H9 (cell line): Measurements from ENCODE around the gene ZNF638. TPM values are rescaled to one million over a fixed set of nuclear protein-coding genes. Genes with fewer than 3 reads are reported as not detected.

Experiments
- DNase-seq: peaks from one replicate; pipeline ENCODE4 v3.0.0-alpha.2; 2017
- H2AFZ ChIP-seq: one replicate; pipeline ENCODE4 v1.6.1; 2013; ENCODE audit warnings: mild to moderate bottlenecking, low read length, control low read depth, moderate library complexity
- H2AK5ac ChIP-seq: 2 replicates; pipeline ENCODE4 v1.6.1; 2013; ENCODE audit warnings: low read length, control low read depth, mixed read lengths; ENCODE audit not compliant: insufficient read length
- H2BK120ac ChIP-seq: one replicate; pipeline ENCODE4 v1.6.1; 2013; ENCODE audit warnings: low read depth, mild to moderate bottlenecking, low read length, control low read depth, inconsistent platforms; ENCODE audit not compliant: poor library complexity, severe bottlenecking
- H2BK12ac ChIP-seq: 2 replicates; pipeline ENCODE4 v1.6.1; 2013; ENCODE audit warnings: low read length, control low read depth, mixed read lengths, low read depth; ENCODE audit not compliant: insufficient read length
- H2BK15ac ChIP-seq: 2 replicates; pipeline ENCODE4 v1.6.1; 2013; ENCODE audit warnings: low read depth, low read length, control low read depth
- H2BK20ac ChIP-seq: one replicate; pipeline ENCODE4 v1.6.1; 2013; ENCODE audit warnings: low read depth, mild to moderate bottlenecking, low read length, control low read depth, inconsistent platforms; ENCODE audit not compliant: poor library complexity, severe bottlenecking
- H2BK5ac ChIP-seq: 2 replicates; pipeline ENCODE4 v1.6.1; 2013; ENCODE audit warnings: low read length, control low read depth, mixed read lengths; ENCODE audit not compliant: insufficient read length
- H3K14ac ChIP-seq: 2 replicates; pipeline ENCODE4 v1.6.1; 2013; ENCODE audit warnings: low read length, control low read depth; ENCODE audit not compliant: insufficient read depth
- H3K18ac ChIP-seq: 2 replicates; pipeline ENCODE4 v1.6.1; 2013; ENCODE audit warnings: low read depth, mild to moderate bottlenecking, mixed read lengths, low read length, control low read depth; ENCODE audit not compliant: insufficient read length
- H3K23ac ChIP-seq: 2 replicates; pipeline ENCODE4 v1.6.1; 2013; ENCODE audit warnings: low read length, control low read depth, mixed read lengths, low read depth; ENCODE audit not compliant: insufficient read length
- H3K23me2 ChIP-seq: 2 replicates; pipeline ENCODE4 v1.6.1; 2013; ENCODE audit warnings: low read depth, mild to moderate bottlenecking, mixed read lengths, low read length, control low read depth; ENCODE audit not compliant: insufficient read length, poor library complexity, severe bottlenecking
- H3K27ac ChIP-seq: 2 replicates; pipeline ENCODE4 v1.5.1; 2013; ENCODE audit warnings: low read length, control low read depth, mixed read lengths, low read depth; ENCODE audit not compliant: insufficient read length
- H3K27me3 ChIP-seq: 2 replicates; pipeline ENCODE4 v1.6.1; 2013; ENCODE audit warnings: low read length, control low read depth, inconsistent platforms; ENCODE audit not compliant: insufficient read depth
- H3K4ac ChIP-seq: 2 replicates; pipeline ENCODE4 v1.6.1; 2013; ENCODE audit warnings: low read depth, mild to moderate bottlenecking, control low read depth, inconsistent platforms, low read length, moderate library complexity
- H3K4me1 ChIP-seq: 2 replicates; pipeline ENCODE4 v1.6.1; 2013; ENCODE audit warnings: low read length, control low read depth, inconsistent platforms; ENCODE audit not compliant: insufficient read depth
- H3K4me2 ChIP-seq: 2 replicates; pipeline ENCODE4 v1.6.1; 2013; ENCODE audit warnings: low read length, control low read depth, mixed read lengths; ENCODE audit not compliant: insufficient read length, insufficient read depth
- H3K56ac ChIP-seq: 2 replicates; pipeline ENCODE4 v1.6.1; 2013; ENCODE audit warnings: low read depth, mild to moderate bottlenecking, mixed read lengths, low read length, control low read depth; ENCODE audit not compliant: insufficient read length
- H3K79me1 ChIP-seq: 2 replicates; pipeline ENCODE4 v1.6.1; 2013; ENCODE audit warnings: low read depth, mild to moderate bottlenecking, moderate library complexity, low read length, control low read depth, inconsistent platforms; ENCODE audit not compliant: insufficient read depth, poor library complexity, severe bottlenecking
- H3K79me2 ChIP-seq: 2 replicates; pipeline ENCODE4 v1.6.1; 2013; ENCODE audit warnings: low read length, control low read depth, inconsistent platforms; ENCODE audit not compliant: insufficient read depth
- H3K9ac ChIP-seq: 2 replicates; pipeline ENCODE4 v1.6.1; 2013; ENCODE audit warnings: low read length, control low read depth, mixed read lengths; ENCODE audit not compliant: insufficient read length; ENCODE audit errors: extremely low read depth
- H3K9me3 ChIP-seq: one replicate; pipeline ENCODE4 v1.6.1; 2013; ENCODE audit warnings: low read depth, low read length, inconsistent platforms; ENCODE audit not compliant: control insufficient read depth
- H3T11ph ChIP-seq: one replicate; pipeline ENCODE4 v1.6.1; 2013; ENCODE audit warnings: mild to moderate bottlenecking, low read length, control low read depth, inconsistent platforms
- H4K20me1 ChIP-seq: one replicate; pipeline ENCODE4 v1.6.1; 2013; ENCODE audit not compliant: control insufficient read depth, insufficient read length, insufficient read depth
- H4K5ac ChIP-seq: 2 replicates; pipeline ENCODE4 v1.6.1; 2013; ENCODE audit warnings: low read depth, mild to moderate bottlenecking, mixed read lengths, low read length, control low read depth; ENCODE audit not compliant: insufficient read length
- H4K8ac ChIP-seq: replicated peaks from 2 replicates; pipeline ENCODE4 v1.6.1; 2013; ENCODE audit warnings: low read length, control low read depth, mixed read lengths, low read depth; ENCODE audit not compliant: insufficient read length
- H4K91ac ChIP-seq: 2 replicates; pipeline ENCODE4 v1.6.1; 2013; ENCODE audit warnings: low read depth, mild to moderate bottlenecking, moderate library complexity, mixed read lengths, low read length, control low read depth; ENCODE audit not compliant: insufficient read length
- H3K27ac Mint-ChIP-seq, 3 experiments: 2 replicates in 2 of 3; 3 replicates in 1 of 3; pipeline ENCODE4 v1.8.0; 2020 to 2021; ENCODE audit warnings: mixed read lengths in 3 of 3, mild to moderate bottlenecking in 1 of 3, moderate library complexity in 1 of 3
- H3K27me3 Mint-ChIP-seq: 2 replicates; pipeline ENCODE4 v1.8.0; 2021; ENCODE audit warnings: low read depth, mild to moderate bottlenecking, moderate library complexity, mixed read lengths
- H3K36me3 Mint-ChIP-seq, 3 experiments: 2 replicates in 2 of 3; 3 replicates in 1 of 3; pipeline ENCODE4 v1.8.0; 2020 to 2021; ENCODE audit warnings: low read depth in 3 of 3, mixed read lengths in 3 of 3; ENCODE audit not compliant: insufficient read depth in 1 of 3
- H3K4me1 Mint-ChIP-seq, 2 experiments: 2 replicates each; pipeline ENCODE4 v1.8.0; 2020; ENCODE audit warnings: mixed read lengths in 2 of 2
- H3K4me3 Mint-ChIP-seq, 2 experiments: 2 replicates in 1 of 2; 3 replicates in 1 of 2; pipeline ENCODE4 v1.8.0; 2020 to 2021; ENCODE audit warnings: mild to moderate bottlenecking in 2 of 2, mixed read lengths in 2 of 2, moderate library complexity in 1 of 2
- H3K9me3 Mint-ChIP-seq, 2 experiments: 2 replicates in 1 of 2; 3 replicates in 1 of 2; pipeline ENCODE4 v1.8.0; 2020; ENCODE audit warnings: mild to moderate bottlenecking in 2 of 2, mixed read lengths in 2 of 2, moderate library complexity in 1 of 2
- WGBS: extraction: QIAGEN DNeasy Blood & Tissue Kit; methylation state at CpG from one replicate; pipeline ENCODE4 v1.1.7; 2013; ENCODE audit warnings: missing lambda C conversion rate, low lambda C conversion rate, mixed read lengths; ENCODE audit not compliant: insufficient read length; ENCODE audit errors: extremely low coverage; 5-methylcytosine and 5-hydroxymethylcytosine counted together
- total RNA-seq: library from RNA; stranded (reverse); gene quantifications from 2 replicates; pipeline ENCODE4 v1.2.1, GENCODE V29; 2021
- TF ChIP-seq, protein P1 (sequence below): fragments of 200-600 bp; sonication (generic); conservative IDR thresholded peaks from 3 replicates; pipeline ENCODE4 v1.8.0; 2021; ENCODE audit warnings: antibody characterized with exemption, mild to moderate bottlenecking

Gene ZNF638
- total RNA-seq, 1 experiment from 2014 or later = 146 TPM

GRCh38 chr2:71285706-71286105, 45.9 kb upstream of the ZNF638 start:
- Histone ChIP-seq H4K5ac (no peak overlapping the region), H2BK15ac (no peak overlapping the region), H3K27me3 (no peaks in the 10 kb centered on the region), H3K4me2 (no peak overlapping the region), H3K18ac (no peak overlapping the region), H2AK5ac (no peak overlapping the region), H3K4ac (no peak overlapping the region), H3K79me1 (no peaks in the 10 kb centered on the region), H3K9me3 (no peaks in the 10 kb centered on the region), H2AFZ (no peak overlapping the region), H4K20me1 (no peaks in the 10 kb centered on the region), H3T11ph (no peak overlapping the region), H3K23ac (no peak overlapping the region), H3K4me1 (no peaks in the 10 kb centered on the region), H4K8ac (no peak overlapping the region), H4K91ac (no peak overlapping the region), H3K56ac (no peak overlapping the region), H3K23me2 (no peaks in the 10 kb centered on the region), H2BK120ac (no peak overlapping the region), H2BK5ac (no peak overlapping the region), H2BK20ac (no peak overlapping the region), H3K27ac (no peak overlapping the region), H3K14ac (no peak overlapping the region), H2BK12ac (no peak overlapping the region), H3K79me2 (no peaks in the 10 kb centered on the region; the same call in 1 of the 2 replicates), H3K9ac (no peak overlapping the region)
- TF ChIP-seq, protein P1, sequence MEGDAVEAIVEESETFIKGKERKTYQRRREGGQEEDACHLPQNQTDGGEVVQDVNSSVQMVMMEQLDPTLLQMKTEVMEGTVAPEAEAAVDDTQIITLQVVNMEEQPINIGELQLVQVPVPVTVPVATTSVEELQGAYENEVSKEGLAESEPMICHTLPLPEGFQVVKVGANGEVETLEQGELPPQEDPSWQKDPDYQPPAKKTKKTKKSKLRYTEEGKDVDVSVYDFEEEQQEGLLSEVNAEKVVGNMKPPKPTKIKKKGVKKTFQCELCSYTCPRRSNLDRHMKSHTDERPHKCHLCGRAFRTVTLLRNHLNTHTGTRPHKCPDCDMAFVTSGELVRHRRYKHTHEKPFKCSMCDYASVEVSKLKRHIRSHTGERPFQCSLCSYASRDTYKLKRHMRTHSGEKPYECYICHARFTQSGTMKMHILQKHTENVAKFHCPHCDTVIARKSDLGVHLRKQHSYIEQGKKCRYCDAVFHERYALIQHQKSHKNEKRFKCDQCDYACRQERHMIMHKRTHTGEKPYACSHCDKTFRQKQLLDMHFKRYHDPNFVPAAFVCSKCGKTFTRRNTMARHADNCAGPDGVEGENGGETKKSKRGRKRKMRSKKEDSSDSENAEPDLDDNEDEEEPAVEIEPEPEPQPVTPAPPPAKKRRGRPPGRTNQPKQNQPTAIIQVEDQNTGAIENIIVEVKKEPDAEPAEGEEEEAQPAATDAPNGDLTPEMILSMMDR = no peak
- no peaks in the 10 kb centered on the region for H3K36me3 Mint-ChIP-seq
- no peak overlapping the region for H3K27ac Mint-ChIP-seq
- peaks cover 0 to 8% of the 10 kb centered on the region in 2 experiments; a peak in 2 of 4 replicates for H3K4me1 Mint-ChIP-seq
- no peak for DNase-seq
- peaks cover 3% of the 10 kb centered on the region; the same call in 1 of the 2 replicates for H3K27me3 Mint-ChIP-seq
- WGBS = no CpG with 5 or more reads among the region's 2 CpGs
- H3K4me3 Mint-ChIP-seq = no peak overlapping the region
- H3K9me3 Mint-ChIP-seq = no peaks in the 10 kb centered on the region
